ENCODE data around the gene MATR3. TPM values are rescaled to one million over a fixed set of nuclear protein-coding genes. Genes with fewer than 3 reads are reported as not detected.

The MATR3 gene
- total and polyA plus RNA-seq, 4 donors: 38.4 to 111 (median 69.7) TPM

DNA sequence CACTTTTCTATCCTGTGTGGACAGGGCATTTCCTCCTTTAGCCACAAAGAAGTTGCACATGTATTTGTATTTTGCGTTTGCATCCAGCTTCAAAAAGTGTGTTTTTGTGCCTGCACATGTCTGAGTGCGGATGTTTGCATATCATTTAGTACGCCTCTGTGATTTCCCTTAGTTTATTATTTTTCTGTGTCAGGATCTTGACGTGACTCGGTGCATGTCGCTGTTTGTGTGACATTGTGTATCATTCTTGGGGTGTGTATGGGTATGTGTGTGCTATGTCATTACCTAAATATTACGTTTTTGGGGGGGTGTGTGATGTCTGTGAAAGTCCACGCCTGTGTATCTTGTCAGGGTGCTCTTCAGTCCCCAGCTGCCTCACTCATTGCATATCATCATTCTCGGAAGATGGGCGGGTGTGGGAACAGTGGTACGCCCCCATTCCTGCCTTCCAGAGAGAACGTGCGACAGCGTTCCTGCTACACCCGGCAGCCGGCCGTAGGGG lies 47.7 kb downstream of the MATR3 start:
- Histone ChIP-seq H3K36me3 (ENCODE audit: control insufficient read depth in 4 of 4, insufficient read depth in 3 of 4, low read depth in 1 of 4, low read length in 3 of 4) (no peaks in the 10 kb centered on the region), H3K9ac (ENCODE audit: low read depth in 1 of 2, low read length in 2 of 2) (peak overlapping the region in 1 of 2 donors; percentile 52), H3K9me3 (ENCODE audit: control insufficient read depth in 4 of 4, low read length in 3 of 4) (no peaks in the 10 kb centered on the region), H3K27me3 (ENCODE audit: control insufficient read depth in 4 of 4, insufficient read depth in 4 of 4, low read length in 3 of 4) (no peaks in the 10 kb centered on the region), H3K4me1 (ENCODE audit: control insufficient read depth in 4 of 4, insufficient read depth in 4 of 4, low read length in 3 of 4) (peaks cover 0 to 20% (median 13%) of the 10 kb centered on the region in 4 donors), H3K4me3 (ENCODE audit: low read depth in 1 of 3, low read length in 3 of 3) (peak overlapping the region; percentile 57 to 98 (median 64)), H3K27ac (ENCODE audit: low read depth in 1 of 2, low read length in 2 of 2) (peak overlapping the region; percentile 91 to 99)
- DNase-seq (ENCODE audit: low spot score): no peak
- 3% methylated on average over 17 of the region's 17 CpGs for WGBS
- no peak for TF ChIP-seq TAF1 (conservative IDR thresholded peaks at IDR 0.05)
- TF ChIP-seq HNF4A (conservative IDR thresholded peaks at IDR 0.05): no peak
- TF ChIP-seq RAD21 (IDR thresholded peaks at IDR 0.05): no peak
- TF ChIP-seq FOXA1 (IDR thresholded peaks at IDR 0.05): no peak
- no peak for TF ChIP-seq HNF4G (IDR thresholded peaks at IDR 0.05)
- no peak for TF ChIP-seq GABPA (IDR thresholded peaks at IDR 0.05 in 1 of 2, conservative IDR thresholded peaks at IDR 0.05 in 1 of 2)
- no peak for TF ChIP-seq EGR1 (IDR thresholded peaks at IDR 0.05; ENCODE audit: low read depth in 2 of 2)
- TF ChIP-seq, protein P1, sequence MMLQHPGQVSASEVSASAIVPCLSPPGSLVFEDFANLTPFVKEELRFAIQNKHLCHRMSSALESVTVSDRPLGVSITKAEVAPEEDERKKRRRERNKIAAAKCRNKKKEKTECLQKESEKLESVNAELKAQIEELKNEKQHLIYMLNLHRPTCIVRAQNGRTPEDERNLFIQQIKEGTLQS (IDR thresholded peaks at IDR 0.05): no peak
- TF ChIP-seq, protein P2, sequence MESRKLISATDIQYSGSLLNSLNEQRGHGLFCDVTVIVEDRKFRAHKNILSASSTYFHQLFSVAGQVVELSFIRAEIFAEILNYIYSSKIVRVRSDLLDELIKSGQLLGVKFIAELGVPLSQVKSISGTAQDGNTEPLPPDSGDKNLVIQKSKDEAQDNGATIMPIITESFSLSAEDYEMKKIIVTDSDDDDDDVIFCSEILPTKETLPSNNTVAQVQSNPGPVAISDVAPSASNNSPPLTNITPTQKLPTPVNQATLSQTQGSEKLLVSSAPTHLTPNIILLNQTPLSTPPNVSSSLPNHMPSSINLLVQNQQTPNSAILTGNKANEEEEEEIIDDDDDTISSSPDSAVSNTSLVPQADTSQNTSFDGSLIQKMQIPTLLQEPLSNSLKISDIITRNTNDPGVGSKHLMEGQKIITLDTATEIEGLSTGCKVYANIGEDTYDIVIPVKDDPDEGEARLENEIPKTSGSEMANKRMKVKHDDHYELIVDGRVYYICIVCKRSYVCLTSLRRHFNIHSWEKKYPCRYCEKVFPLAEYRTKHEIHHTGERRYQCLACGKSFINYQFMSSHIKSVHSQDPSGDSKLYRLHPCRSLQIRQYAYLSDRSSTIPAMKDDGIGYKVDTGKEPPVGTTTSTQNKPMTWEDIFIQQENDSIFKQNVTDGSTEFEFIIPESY (IDR thresholded peaks at IDR 0.05): no peak
- TF ChIP-seq, protein P3, sequence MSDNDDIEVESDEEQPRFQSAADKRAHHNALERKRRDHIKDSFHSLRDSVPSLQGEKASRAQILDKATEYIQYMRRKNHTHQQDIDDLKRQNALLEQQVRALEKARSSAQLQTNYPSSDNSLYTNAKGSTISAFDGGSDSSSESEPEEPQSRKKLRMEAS (IDR thresholded peaks at IDR 0.05): no peak
- no peak for TF ChIP-seq FOXA2 (IDR thresholded peaks at IDR 0.05)
- TF ChIP-seq, protein P4, sequence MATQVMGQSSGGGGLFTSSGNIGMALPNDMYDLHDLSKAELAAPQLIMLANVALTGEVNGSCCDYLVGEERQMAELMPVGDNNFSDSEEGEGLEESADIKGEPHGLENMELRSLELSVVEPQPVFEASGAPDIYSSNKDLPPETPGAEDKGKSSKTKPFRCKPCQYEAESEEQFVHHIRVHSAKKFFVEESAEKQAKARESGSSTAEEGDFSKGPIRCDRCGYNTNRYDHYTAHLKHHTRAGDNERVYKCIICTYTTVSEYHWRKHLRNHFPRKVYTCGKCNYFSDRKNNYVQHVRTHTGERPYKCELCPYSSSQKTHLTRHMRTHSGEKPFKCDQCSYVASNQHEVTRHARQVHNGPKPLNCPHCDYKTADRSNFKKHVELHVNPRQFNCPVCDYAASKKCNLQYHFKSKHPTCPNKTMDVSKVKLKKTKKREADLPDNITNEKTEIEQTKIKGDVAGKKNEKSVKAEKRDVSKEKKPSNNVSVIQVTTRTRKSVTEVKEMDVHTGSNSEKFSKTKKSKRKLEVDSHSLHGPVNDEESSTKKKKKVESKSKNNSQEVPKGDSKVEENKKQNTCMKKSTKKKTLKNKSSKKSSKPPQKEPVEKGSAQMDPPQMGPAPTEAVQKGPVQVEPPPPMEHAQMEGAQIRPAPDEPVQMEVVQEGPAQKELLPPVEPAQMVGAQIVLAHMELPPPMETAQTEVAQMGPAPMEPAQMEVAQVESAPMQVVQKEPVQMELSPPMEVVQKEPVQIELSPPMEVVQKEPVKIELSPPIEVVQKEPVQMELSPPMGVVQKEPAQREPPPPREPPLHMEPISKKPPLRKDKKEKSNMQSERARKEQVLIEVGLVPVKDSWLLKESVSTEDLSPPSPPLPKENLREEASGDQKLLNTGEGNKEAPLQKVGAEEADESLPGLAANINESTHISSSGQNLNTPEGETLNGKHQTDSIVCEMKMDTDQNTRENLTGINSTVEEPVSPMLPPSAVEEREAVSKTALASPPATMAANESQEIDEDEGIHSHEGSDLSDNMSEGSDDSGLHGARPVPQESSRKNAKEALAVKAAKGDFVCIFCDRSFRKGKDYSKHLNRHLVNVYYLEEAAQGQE (IDR thresholded peaks at IDR 0.05): no peak

DNA sequence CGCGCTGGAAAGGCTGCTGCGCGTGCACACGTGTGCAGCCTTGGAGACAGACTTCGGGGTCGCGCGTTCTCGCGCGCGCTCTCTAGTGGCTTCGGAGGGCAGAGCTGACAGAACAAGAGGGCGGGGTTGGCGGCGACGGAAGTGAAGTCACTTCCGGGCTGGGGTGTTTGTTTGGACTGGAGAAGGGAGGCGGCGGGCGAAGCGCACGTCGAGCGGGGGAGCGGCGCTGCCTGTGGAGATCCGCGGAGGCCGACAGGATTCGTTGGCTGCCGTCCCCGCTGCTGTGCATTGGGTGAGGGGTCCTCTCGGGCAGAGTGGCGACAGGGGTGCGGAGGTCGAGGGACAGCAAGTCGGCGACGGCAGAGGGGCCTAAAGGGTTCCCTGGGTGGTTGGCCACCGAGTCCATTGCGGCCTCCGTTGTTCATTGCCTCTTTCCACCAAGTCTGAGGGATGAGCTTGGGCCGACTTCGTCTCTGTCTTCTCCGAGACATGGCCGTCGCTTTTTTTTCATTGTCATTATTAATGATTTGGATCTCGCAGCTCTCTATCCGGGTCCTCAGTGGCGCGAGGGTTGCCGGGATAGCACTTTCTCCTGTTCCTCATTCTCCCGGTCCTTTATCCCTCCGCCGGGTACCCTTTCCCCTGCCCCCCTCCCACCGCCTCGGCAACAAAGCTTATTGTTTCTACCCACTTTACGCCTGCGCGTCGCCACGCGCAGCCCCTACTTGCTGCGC lies 48.3 kb downstream of the MATR3 start, which contains the start of gene PAIP2:
TSS of gene PAIP2 (plus strand) at position 166 of the 734 bp plus-strand sequence. CDS start 21,931 bp downstream, outside the sequence.
- H3K27me3 ChIP-seq (ENCODE audit: control insufficient read depth in 4 of 4, insufficient read depth in 4 of 4, low read length in 3 of 4): no peaks in the 10 kb centered on the region
- peak within 1 kb of the TSS; percentile 83 to 92 for H3K9ac ChIP-seq (ENCODE audit: low read depth in 1 of 2, low read length in 2 of 2)
- H3K27ac ChIP-seq (ENCODE audit: low read depth in 1 of 2, low read length in 2 of 2): peak within 1 kb of the TSS; percentile 91 to 99
- H3K36me3 ChIP-seq (ENCODE audit: control insufficient read depth in 4 of 4, insufficient read depth in 3 of 4, low read depth in 1 of 4, low read length in 3 of 4): no peaks in the 10 kb centered on the region
- H3K9me3 ChIP-seq (ENCODE audit: control insufficient read depth in 4 of 4, low read length in 3 of 4): no peaks in the 10 kb centered on the region
- peak; percentile 97 for DNase-seq (ENCODE audit: low spot score)
- under 1% methylated on average over 66 of the region's 66 CpGs for WGBS
- H3K4me3 ChIP-seq (ENCODE audit: low read depth in 1 of 3, low read length in 3 of 3): peak within 1 kb of the TSS; percentile 64 to 98 (median 85)
- H3K4me1 ChIP-seq (ENCODE audit: control insufficient read depth in 4 of 4, insufficient read depth in 4 of 4, low read length in 3 of 4): peaks cover 0 to 20% (median 13%) of the 10 kb centered on the region in 4 donors
- TF ChIP-seq NR2F2 (IDR thresholded peaks at IDR 0.05) (peak; percentile 52), FOXA2 (IDR thresholded peaks at IDR 0.05) (no peak), TAF1 (conservative IDR thresholded peaks at IDR 0.05) (no peak), JUND (IDR thresholded peaks at IDR 0.05) (no peak), HNF4A (conservative IDR thresholded peaks at IDR 0.05) (no peak), GABPA (IDR thresholded peaks at IDR 0.05 in 1 of 2, conservative IDR thresholded peaks at IDR 0.05 in 1 of 2) (peak; percentile 91 to 96), HNF4G (IDR thresholded peaks at IDR 0.05) (no peak), FOXA1 (IDR thresholded peaks at IDR 0.05) (no peak), RXRA (IDR thresholded peaks at IDR 0.05) (peak; percentile 40 to 58)
- TF ChIP-seq, protein P1 (IDR thresholded peaks at IDR 0.05): no peak
- TF ChIP-seq, protein P3 (IDR thresholded peaks at IDR 0.05): peak; percentile 96
- TF ChIP-seq, protein P4 (IDR thresholded peaks at IDR 0.05): no peak
- TF ChIP-seq, protein P5, sequence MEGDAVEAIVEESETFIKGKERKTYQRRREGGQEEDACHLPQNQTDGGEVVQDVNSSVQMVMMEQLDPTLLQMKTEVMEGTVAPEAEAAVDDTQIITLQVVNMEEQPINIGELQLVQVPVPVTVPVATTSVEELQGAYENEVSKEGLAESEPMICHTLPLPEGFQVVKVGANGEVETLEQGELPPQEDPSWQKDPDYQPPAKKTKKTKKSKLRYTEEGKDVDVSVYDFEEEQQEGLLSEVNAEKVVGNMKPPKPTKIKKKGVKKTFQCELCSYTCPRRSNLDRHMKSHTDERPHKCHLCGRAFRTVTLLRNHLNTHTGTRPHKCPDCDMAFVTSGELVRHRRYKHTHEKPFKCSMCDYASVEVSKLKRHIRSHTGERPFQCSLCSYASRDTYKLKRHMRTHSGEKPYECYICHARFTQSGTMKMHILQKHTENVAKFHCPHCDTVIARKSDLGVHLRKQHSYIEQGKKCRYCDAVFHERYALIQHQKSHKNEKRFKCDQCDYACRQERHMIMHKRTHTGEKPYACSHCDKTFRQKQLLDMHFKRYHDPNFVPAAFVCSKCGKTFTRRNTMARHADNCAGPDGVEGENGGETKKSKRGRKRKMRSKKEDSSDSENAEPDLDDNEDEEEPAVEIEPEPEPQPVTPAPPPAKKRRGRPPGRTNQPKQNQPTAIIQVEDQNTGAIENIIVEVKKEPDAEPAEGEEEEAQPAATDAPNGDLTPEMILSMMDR (IDR thresholded peaks at IDR 0.05; ENCODE audit: low read depth, low read length, missing input control): peak; percentile 71

Data from liver (tissue), 9 donors.